HCT116 (cell line): Measurements from ENCODE around the gene SLCO4C1. TPM values are rescaled to one million over a fixed set of nuclear protein-coding genes. Genes with fewer than 3 reads are reported as not detected.

Experiments
- ATAC-seq: fragments of 200-7000 bp; cut with Tn5 transposase; 2 replicates; pipeline ENCODE4 v1.9.1; 2020; ENCODE audit warnings: mild to moderate bottlenecking, moderate library complexity
- BruUV-seq: library from RNA; stranded (reverse); fragments of 400-500 nt; replicated peaks from 2 replicates; lab custom pipeline; 2021; lab: Mats Ljungman, UMichigan
- CTCF ChIA-PET: fragments of 300-600 bp; sonication (Branson Sonifier 250); formaldehyde crosslinking; loops from one replicate; lab custom pipeline; 2021; ENCODE audit warnings: antibody characterized with exemption; lab: Charles Lee
- POLR2A ChIA-PET: fragments of 300-600, 350-600 bp; sonication (Branson Sonifier 250); formaldehyde crosslinking; loops from one replicate; lab custom pipeline; 2021; ENCODE audit warnings: antibody characterized with exemption; lab: Charles Lee
- RAD21 ChIA-PET, 2 experiments: fragments of 300-600 bp; sonication (Branson Sonifier 250); formaldehyde crosslinking; loops; one replicate each; lab custom pipeline; 2023; ENCODE audit warnings: low total read pairs in 2 of 2; ENCODE audit not compliant: uncharacterized antibody in 2 of 2, unreplicated experiment in 2 of 2, low non-redundant PET in 1 of 2; lab: Charles Lee
- DNase-seq: peaks from one replicate; pipeline ENCODE4 v3.0.0-alpha.2; 2010; ENCODE audit warnings: low read depth, low spot score
- H2AFZ ChIP-seq: fragments of 200-600 bp; shearing (Covaris generic), sonication (generic); 2 replicates; pipeline ENCODE4 v1.6.1; 2017; ENCODE audit warnings: low read depth, mixed run types, mixed read lengths, antibody characterized with exemption, low read length; ENCODE audit not compliant: poor library complexity, severe bottlenecking
- H3K27ac ChIP-seq: 2 replicates; pipeline ENCODE4 v1.5.1; 2012; ENCODE audit warnings: low read depth, low read length
- H3K27me3 ChIP-seq: fragments of 200-600 bp; sonication (generic); 2 replicates; pipeline ENCODE4 v1.6.1; 2016; ENCODE audit warnings: mixed run types, low read length, mixed read lengths; ENCODE audit not compliant: insufficient read depth
- H3K36me3 ChIP-seq, 2 experiments: fragments of 200-500 bp in 1 of 2; fragments of 200-600 bp in 1 of 2; sonication (Bioruptor generic) in 1 of 2; sonication (generic) in 1 of 2; 2 replicates each; pipeline versions ENCODE4 v1.5.1 to v1.6.1; 2014 to 2016; ENCODE audit warnings: low read length in 2 of 2, inconsistent platforms in 1 of 2, mixed read lengths in 1 of 2, mixed run types in 1 of 2; ENCODE audit not compliant: insufficient read depth in 2 of 2, control insufficient read depth in 1 of 2
- H3K4me1 ChIP-seq, 2 experiments: fragments of 200-600 bp in 1 of 2; sonication (generic) in 1 of 2; 2 replicates each; pipeline versions ENCODE4 v1.5.1 to v1.6.1; 2012 to 2017; ENCODE audit warnings: low read length in 2 of 2, inconsistent platforms in 1 of 2, mild to moderate bottlenecking in 1 of 2, mixed read lengths in 1 of 2, mixed run types in 1 of 2, moderate library complexity in 1 of 2; ENCODE audit not compliant: insufficient read depth in 2 of 2, control insufficient read depth in 1 of 2
- H3K4me2 ChIP-seq: fragments of 200-600 bp; sonication (generic); 2 replicates; pipeline ENCODE4 v1.6.1; 2017; ENCODE audit warnings: mixed run types, low read length, mixed read lengths
- H3K4me3 ChIP-seq, 2 experiments: fragments of 200-600 bp in 1 of 2; sonication (generic) in 1 of 2; replicated peaks in 1 of 2; 2 replicates each; pipeline ENCODE4 v1.5.1; 2011 to 2016; ENCODE audit warnings: low read length in 2 of 2, control low read depth in 1 of 2, low read depth in 1 of 2, mild to moderate bottlenecking in 1 of 2, mixed read lengths in 1 of 2, mixed run types in 1 of 2
- H3K79me2 ChIP-seq: fragments of 200-600 bp; sonication (generic); 2 replicates; pipeline ENCODE4 v1.6.1; 2017; ENCODE audit warnings: mild to moderate bottlenecking, mixed run types, low read length, moderate library complexity, mixed read lengths; ENCODE audit not compliant: insufficient read depth
- H3K9ac ChIP-seq: fragments of 200-600 bp; sonication (generic); 2 replicates; pipeline ENCODE4 v1.6.1; 2016; ENCODE audit warnings: low read length, mixed read lengths
- H3K9me2 ChIP-seq: fragments of 200-600 bp; sonication (generic), shearing (Covaris generic); 2 replicates; pipeline ENCODE4 v1.6.1; 2017; ENCODE audit warnings: mixed run types, mild to moderate bottlenecking, moderate library complexity; ENCODE audit not compliant: insufficient read depth
- H3K9me3 ChIP-seq, 2 experiments: fragments of 200-500 bp in 1 of 2; fragments of 200-600 bp in 1 of 2; sonication (Bioruptor generic) in 1 of 2; sonication (generic) in 1 of 2; 2 replicates each; pipeline ENCODE4 v1.6.1; 2014 to 2017; ENCODE audit warnings: low read length in 2 of 2, mixed read lengths in 2 of 2, inconsistent platforms in 1 of 2, low read depth in 1 of 2, mild to moderate bottlenecking in 1 of 2, mixed run types in 1 of 2, moderate library complexity in 1 of 2; ENCODE audit not compliant: control insufficient read depth in 1 of 2, insufficient read depth in 1 of 2
- H4K20me1 ChIP-seq: fragments of 200-600 bp; sonication (generic), shearing (Covaris generic); 2 replicates; pipeline ENCODE4 v1.6.1; 2017; ENCODE audit warnings: mixed run types, mild to moderate bottlenecking, moderate library complexity; ENCODE audit not compliant: insufficient read depth
- CBX3 ChIP-seq: IDR thresholded peaks from 2 replicates; pipeline ENCODE4 v1.6.1; 2012; ENCODE audit warnings: low read depth
- CEBPB ChIP-seq: IDR thresholded peaks from 2 replicates; pipeline ENCODE4 v1.6.1; 2012; ENCODE audit warnings: low read depth
- EGR1 ChIP-seq: IDR thresholded peaks from 2 replicates; pipeline ENCODE4 v1.6.1; 2012; ENCODE audit warnings: low read depth
- EZH2 ChIP-seq: fragments of 200-600 bp; sonication (generic); IDR thresholded peaks from 2 replicates; pipeline ENCODE4 v1.6.1; 2017; ENCODE audit warnings: antibody characterized with exemption, mixed run types
- EZH2phosphoT487 ChIP-seq: fragments of 200-600 bp; IDR thresholded peaks from 2 replicates; pipeline ENCODE4 v1.6.1; 2018; ENCODE audit warnings: antibody characterized with exemption, borderline replicate concordance
- FOSL1 ChIP-seq: IDR thresholded peaks from 2 replicates; pipeline ENCODE4 v1.6.1; 2012; ENCODE audit warnings: low read depth
- JUND ChIP-seq: IDR thresholded peaks from 2 replicates; pipeline ENCODE4 v1.6.1; 2012
- POLR2A ChIP-seq: IDR thresholded peaks from 2 replicates; pipeline ENCODE4 v1.7.0; 2011; ENCODE audit warnings: borderline replicate concordance; ENCODE audit not compliant: insufficient read depth, insufficient read length; ENCODE audit errors: extremely low read depth
- REST ChIP-seq: IDR thresholded peaks from 2 replicates; pipeline ENCODE4 v1.6.1; 2012; ENCODE audit warnings: low read depth
- SIN3A ChIP-seq: IDR thresholded peaks from 2 replicates; pipeline ENCODE4 v1.6.1; 2012; ENCODE audit warnings: low read depth
- SRF ChIP-seq: IDR thresholded peaks from 2 replicates; pipeline ENCODE4 v1.6.1; 2012; ENCODE audit warnings: low read depth
- TCF7L2 ChIP-seq: IDR thresholded peaks from 2 replicates; pipeline ENCODE4 v1.7.0; 2011; ENCODE audit warnings: borderline replicate concordance, inconsistent platforms; ENCODE audit not compliant: insufficient read depth, insufficient read length; ENCODE audit errors: extremely low read depth
- ZFX ChIP-seq: fragments of 450-650 bp; IDR thresholded peaks from 2 replicates; pipeline ENCODE4 v1.6.1; 2017
- ZNF274 ChIP-seq: fragments of 200-500 bp; sonication (Bioruptor generic); IDR thresholded peaks from 2 replicates; pipeline ENCODE4 v1.6.1; 2014; ENCODE audit warnings: mild to moderate bottlenecking, low read depth, low read length, inconsistent platforms
- intact Hi-C: fragments of 100-400 bp; cut with micrococcal nuclease; formaldehyde crosslinking; loops from 2 replicates; pipeline ENCODE4 v1.10.0; 2022
- total RNA-seq: library from RNA; stranded (reverse); gene quantifications from one replicate; pipeline ENCODE4 v1.2.1, GENCODE V29; 2021; ENCODE audit not compliant: unreplicated experiment
- TF ChIP-seq, protein P1 (sequence below): IDR thresholded peaks from 2 replicates; pipeline ENCODE4 v1.6.1; 2011; ENCODE audit warnings: mild to moderate bottlenecking, low read length, moderate library complexity; ENCODE audit not compliant: insufficient replicate concordance; ENCODE audit errors: extremely low read depth
- TF ChIP-seq, protein P2 (sequence below), 3 experiments: fragments of 200-600 bp in 1 of 3; sonication (generic) in 1 of 3; IDR thresholded peaks in 2 of 3; conservative IDR thresholded peaks in 1 of 3; 2 replicates each; pipeline ENCODE4 v1.5.1; 2012 to 2017; ENCODE audit warnings: low read depth in 2 of 3, low read length in 2 of 3, antibody characterized with exemption in 1 of 3, borderline replicate concordance in 1 of 3, control low read depth in 1 of 3, mild to moderate bottlenecking in 1 of 3, mixed read lengths in 1 of 3, mixed run types in 1 of 3, moderate library complexity in 1 of 3; ENCODE audit not compliant: insufficient read depth in 1 of 3
- TF ChIP-seq, protein P3 (sequence below): IDR thresholded peaks from 2 replicates; pipeline ENCODE4 v1.6.1; 2012

Gene SLCO4C1
- total RNA-seq, 1 experiment from 2014 or later = 0.12 TPM

DNA sequence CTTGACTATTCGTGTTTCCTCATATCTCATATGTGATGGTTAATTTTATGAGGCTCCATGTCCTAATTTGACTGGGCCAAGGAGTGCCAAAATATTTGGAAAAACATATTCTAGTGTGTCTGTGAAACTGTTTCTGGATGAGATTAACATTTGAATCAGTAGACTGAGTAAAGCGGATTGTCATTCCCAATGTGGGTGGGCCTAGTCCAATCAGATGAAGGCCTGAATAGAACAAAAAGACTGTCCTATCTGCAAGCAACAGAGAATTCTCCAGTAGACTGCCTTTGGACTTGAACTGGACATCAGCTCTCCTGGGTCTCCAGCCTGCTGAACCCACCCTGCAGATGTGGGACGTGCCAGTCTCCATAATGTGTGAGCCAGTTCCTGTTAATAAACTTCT lies 13.5 kb upstream of the SLCO4C1 start:
- Histone ChIP-seq H3K9me2 (no peaks in the 10 kb centered on the region), H2AFZ (no peak overlapping the region), H3K36me3 (no peaks in the 10 kb centered on the region)
- CTCF ChIA-PET = no interaction called here
- no peak for TF ChIP-seq POLR2A
- no peak for TF ChIP-seq CBX3
- TF ChIP-seq FOSL1 = no peak
- TF ChIP-seq EGR1 = no peak
- TF ChIP-seq, protein P1, sequence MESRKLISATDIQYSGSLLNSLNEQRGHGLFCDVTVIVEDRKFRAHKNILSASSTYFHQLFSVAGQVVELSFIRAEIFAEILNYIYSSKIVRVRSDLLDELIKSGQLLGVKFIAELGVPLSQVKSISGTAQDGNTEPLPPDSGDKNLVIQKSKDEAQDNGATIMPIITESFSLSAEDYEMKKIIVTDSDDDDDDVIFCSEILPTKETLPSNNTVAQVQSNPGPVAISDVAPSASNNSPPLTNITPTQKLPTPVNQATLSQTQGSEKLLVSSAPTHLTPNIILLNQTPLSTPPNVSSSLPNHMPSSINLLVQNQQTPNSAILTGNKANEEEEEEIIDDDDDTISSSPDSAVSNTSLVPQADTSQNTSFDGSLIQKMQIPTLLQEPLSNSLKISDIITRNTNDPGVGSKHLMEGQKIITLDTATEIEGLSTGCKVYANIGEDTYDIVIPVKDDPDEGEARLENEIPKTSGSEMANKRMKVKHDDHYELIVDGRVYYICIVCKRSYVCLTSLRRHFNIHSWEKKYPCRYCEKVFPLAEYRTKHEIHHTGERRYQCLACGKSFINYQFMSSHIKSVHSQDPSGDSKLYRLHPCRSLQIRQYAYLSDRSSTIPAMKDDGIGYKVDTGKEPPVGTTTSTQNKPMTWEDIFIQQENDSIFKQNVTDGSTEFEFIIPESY = no peak
- TF ChIP-seq JUND = no peak
- TF ChIP-seq SRF = no peak
- no peak for TF ChIP-seq EZH2
- TF ChIP-seq, protein P2, sequence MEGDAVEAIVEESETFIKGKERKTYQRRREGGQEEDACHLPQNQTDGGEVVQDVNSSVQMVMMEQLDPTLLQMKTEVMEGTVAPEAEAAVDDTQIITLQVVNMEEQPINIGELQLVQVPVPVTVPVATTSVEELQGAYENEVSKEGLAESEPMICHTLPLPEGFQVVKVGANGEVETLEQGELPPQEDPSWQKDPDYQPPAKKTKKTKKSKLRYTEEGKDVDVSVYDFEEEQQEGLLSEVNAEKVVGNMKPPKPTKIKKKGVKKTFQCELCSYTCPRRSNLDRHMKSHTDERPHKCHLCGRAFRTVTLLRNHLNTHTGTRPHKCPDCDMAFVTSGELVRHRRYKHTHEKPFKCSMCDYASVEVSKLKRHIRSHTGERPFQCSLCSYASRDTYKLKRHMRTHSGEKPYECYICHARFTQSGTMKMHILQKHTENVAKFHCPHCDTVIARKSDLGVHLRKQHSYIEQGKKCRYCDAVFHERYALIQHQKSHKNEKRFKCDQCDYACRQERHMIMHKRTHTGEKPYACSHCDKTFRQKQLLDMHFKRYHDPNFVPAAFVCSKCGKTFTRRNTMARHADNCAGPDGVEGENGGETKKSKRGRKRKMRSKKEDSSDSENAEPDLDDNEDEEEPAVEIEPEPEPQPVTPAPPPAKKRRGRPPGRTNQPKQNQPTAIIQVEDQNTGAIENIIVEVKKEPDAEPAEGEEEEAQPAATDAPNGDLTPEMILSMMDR (IDR thresholded peaks at IDR 0.05 in 2 of 3, conservative IDR thresholded peaks at IDR 0.05 in 1 of 3; ENCODE audit: borderline replicate concordance in 1 of 3, insufficient read depth in 1 of 3, low read depth in 2 of 3, low read length in 2 of 3) = no peak
- TF ChIP-seq EZH2phosphoT487 = no peak
- no peak for TF ChIP-seq CEBPB
- no peak for TF ChIP-seq SIN3A
- TF ChIP-seq, protein P3, sequence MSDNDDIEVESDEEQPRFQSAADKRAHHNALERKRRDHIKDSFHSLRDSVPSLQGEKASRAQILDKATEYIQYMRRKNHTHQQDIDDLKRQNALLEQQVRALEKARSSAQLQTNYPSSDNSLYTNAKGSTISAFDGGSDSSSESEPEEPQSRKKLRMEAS = no peak
- TF ChIP-seq TCF7L2 = no peak
- TF ChIP-seq ZFX = no peak
- TF ChIP-seq REST = no peak
- no peak for TF ChIP-seq ZNF274
- TF ChIP-seq, all 23 proteins: peak for 0
- ATAC-seq = no peak
- Histone ChIP-seq H3K4me2 (no peak overlapping the region), H3K4me1 (no peaks in the 10 kb centered on the region), H3K4me3 (no peak overlapping the region), H3K9me3 (no peaks in the 10 kb centered on the region), H4K20me1 (no peaks in the 10 kb centered on the region), H3K9ac (no peak overlapping the region), H3K27me3 (no peaks in the 10 kb centered on the region), H3K79me2 (no peaks in the 10 kb centered on the region), H3K27ac (no peak overlapping the region)
- ChIA-PET RAD21 (no interaction called here), POLR2A (no interaction called here)
- intact Hi-C loops = no loop called here
- BruUV-seq = no TSS peak
- no peak for DNase-seq
